Frontal cortex (tissue), 4 donors: ENCODE data around the gene TYW1B. TPM values are rescaled to one million over a fixed set of nuclear protein-coding genes. Genes with fewer than 3 reads are reported as not detected.
"Not testable (repeated sequence)": the region's sequence is repeated elsewhere in the genome, so short reads cannot be mapped to it uniquely, and the experiment has no call there.

Experiments
- DNase-seq, 2 donors: peaks; one replicate each; pipeline ENCODE4 v3.0.0; 2012; ENCODE audit warnings: low spot score in 2 of 2
- FAIRE-seq: peaks from 2 replicates; lab custom pipeline; 2012; peaks lifted over from hg19 to GRCh38; lab: Jason Lieb, UNC
- total RNA-seq: library from RNA; depleted of rRNA; stranded (reverse); fragments of >200 nt; gene quantifications from one replicate; pipeline ENCODE4 v1.2.3, GENCODE V29; 2014
- donor health status: control.
- donor health status: control.
- donor health status: control.

Gene TYW1B
- total RNA-seq, 1 donor from 2014 or later: 2.0 TPM

GRCh38 chr7:72772627-72773026 is 55.4 kb downstream of the TYW1B start:
- FAIRE-seq, DNase-seq: not testable (repeated sequence)

DNA sequence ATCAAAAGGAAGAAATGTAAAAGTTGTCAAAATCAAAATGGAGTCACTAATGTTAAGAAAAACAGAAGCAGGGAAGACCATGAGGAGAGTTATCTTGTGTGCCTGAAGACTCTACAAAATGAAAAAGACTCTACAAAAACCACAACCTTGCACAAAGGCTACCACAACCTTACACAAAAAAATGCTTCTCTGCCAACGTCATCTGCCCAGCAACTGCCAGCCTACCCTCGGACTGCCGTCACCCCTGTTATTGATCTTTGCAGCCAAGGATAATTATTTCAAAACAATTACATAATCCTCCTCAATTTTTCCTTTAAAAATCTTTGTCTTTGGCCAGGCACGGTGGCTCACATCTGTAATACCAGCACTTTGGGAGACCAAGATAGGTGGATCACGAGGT is 61.0 kb downstream of the TYW1B start:
- not testable (repeated sequence) for FAIRE-seq, DNase-seq

DNA sequence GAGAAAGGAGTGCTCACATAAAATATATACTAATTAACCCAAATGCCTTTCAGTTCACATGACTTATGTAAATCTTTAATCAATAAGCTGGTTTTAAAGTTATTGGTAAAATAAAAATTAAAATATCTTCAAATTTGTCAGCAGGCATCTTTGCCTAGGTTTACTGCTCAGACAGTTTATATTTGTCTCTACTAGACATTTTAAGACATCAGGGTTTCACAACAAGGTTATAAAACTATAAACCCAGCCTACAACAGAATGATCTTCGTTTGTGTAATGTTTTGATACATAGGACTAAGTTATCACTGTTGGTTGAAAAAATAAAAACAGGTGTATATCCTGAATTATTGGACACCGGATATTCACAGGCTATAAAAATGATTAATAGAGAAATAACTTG is 67.4 kb downstream of the TYW1B start:
- no peak for FAIRE-seq
- no peak for DNase-seq

DNA sequence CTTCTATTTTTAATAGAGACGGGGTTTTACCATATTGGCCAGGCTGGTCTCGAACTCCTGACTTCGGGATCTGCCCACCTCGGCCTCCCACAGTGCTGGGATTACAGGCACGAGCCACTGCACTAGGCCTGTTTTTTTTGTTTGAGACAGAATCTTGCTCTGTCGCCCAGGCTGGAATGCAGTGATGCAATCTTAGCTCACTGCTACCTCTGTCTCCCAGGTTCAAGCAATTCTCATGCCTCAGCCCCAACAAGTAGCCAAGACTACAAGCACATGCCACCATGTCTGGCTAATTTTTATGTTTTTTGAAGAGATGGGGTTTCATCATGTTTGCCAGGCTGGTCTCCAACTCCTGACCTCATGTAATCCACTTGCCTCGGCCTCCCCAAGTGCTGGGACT is 73.7 kb downstream of the TYW1B start:
- no peak for DNase-seq
- no peak for FAIRE-seq

DNA sequence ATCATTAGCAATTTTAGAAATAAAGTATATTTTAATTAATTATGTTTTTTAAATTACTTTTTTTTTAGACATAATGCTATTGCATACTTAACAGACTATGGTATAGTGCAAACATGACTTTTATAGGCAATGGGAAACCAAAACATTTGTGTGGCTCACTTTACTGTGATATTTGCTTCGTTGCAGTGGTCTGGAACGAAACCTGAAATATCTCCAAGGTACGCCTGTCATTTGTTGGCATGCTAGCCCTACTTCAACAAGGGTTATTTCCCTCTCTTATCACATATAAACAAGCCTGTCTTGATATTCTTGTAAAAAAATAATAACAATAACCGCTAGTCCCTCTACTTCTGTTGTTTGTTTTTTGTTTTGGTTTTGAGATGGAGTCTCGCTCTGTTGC is 74.2 kb downstream of the TYW1B start:
- FAIRE-seq: no peak
- no peak for DNase-seq

DNA sequence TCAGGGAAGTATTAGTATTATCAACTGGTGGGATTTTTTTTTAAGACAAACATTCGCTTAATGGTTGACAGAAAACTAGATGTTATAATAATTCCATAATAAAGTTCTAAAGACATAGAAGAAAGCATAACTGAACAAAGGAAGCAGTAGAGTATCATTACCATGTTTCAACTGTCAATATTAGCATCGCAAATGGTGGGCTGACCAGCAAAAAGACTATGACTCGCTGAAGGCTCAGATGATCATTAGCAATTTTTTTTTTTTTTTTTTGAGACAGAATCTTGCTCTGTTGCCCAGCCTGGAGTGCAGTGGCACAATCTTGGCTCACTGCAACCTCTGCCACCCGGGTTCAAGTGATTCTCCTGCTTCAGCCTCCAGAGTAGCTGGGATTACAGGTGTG is 74.8 kb downstream of the TYW1B start:
- FAIRE-seq: not testable (repeated sequence)

GRCh38 chr7:72751978-72752377 is 76.0 kb downstream of the TYW1B start:
- FAIRE-seq (no peak), DNase-seq (no peak)

More for the DNA sequence above, 74.8 kb downstream of the TYW1B start:
- not testable (repeated sequence) for DNase-seq

DNA sequence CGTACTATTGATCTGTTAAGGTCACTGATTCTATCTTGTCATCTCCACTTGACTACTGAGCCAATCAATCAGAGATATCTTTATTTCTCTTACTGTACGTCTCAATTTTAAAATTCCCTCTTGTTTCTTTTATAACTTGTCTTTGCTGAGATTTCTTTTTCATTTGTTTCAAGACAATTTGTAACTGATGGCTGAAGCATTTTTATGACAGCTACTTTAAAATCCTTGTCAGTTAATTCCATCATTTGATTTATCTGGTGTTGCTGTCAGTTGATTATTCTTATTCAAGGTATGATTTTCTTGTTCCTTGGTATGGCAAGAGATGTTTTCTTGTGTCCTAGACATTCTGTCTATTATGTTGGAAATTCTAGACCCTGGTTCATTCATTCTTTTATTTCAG is 76.6 kb downstream of the TYW1B start:
- FAIRE-seq (no peak), DNase-seq (no peak)

DNA sequence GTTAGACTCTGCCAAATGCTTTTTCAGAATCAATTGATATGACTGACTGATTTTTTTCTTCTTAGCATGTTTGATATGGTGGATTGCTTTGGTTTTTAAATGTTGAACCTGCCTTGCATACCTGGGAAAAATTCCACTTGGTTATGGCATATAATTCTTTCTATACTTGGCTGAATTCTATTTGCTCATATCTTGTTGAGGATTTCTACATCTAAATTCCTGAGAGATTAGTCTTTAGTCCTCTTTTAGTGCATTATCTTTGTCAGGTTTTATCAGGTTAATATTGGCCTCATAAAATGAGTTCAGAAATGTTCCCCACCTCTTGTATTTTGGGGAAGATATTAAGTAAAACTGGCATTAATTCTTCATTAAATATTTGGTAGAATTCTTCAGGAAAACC is 79.4 kb downstream of the TYW1B start:
- not testable (repeated sequence) for FAIRE-seq, DNase-seq

GRCh38 chr7:72744244-72744926 is 83.6 kb downstream of the TYW1B start:
- not testable (repeated sequence) for FAIRE-seq

DNA sequence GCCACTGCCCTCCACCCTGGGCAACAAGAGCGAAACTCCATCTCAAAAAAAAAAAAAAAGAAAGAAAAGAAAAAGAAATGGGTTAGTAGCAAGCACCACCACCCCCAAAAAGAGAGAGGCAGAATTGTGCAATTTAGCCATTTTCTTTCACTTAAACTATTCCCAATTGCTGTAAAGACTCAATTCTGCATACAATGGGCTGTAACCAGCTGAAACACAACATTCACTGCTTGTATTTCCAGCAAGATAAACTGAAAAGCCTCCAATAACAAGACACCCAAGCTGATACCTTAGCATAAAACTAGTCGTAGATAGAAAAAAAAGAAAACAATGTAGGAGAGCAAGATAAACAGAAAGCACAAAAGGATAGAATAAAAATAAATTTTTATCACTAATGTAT is 84.2 kb downstream of the TYW1B start:
- DNase-seq, FAIRE-seq: not testable (repeated sequence)

More at GRCh38 chr7:72744244-72744926, 83.6 kb downstream of the TYW1B start:
- DNase-seq: not testable (repeated sequence)

GRCh38 chr7:72739716-72740115 is 88.3 kb downstream of the TYW1B start:
- not testable (repeated sequence) for DNase-seq, FAIRE-seq

- FAIRE-seq, DNase-seq: not testable (repeated sequence)
Observed at GRCh38 chr7:72735855-72736254, 92.1 kb downstream of the TYW1B start.

GRCh38 chr7:72730815-72731214 is 97.2 kb downstream of the TYW1B start:
- FAIRE-seq, DNase-seq: not testable (repeated sequence)

DNA sequence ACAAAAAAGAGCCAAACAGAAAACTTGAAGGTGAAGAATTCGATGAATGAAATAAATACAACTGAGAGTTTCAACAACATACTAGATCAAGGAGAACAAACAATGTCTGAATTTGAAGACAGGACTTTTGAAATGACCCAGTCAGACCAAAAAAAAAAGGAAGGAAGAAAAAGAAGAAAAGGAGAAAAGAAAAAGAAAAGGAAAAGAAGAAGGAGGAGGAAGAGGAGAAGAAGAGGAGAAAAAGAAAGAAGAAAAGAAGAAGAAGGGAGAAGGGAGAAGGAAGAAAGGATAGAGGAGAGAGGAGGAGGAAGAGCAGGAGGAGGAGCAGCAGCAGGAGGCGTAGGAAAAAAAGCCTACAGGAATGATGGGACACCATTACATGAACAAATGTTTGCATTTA is 97.6 kb downstream of the TYW1B start:
- DNase-seq, FAIRE-seq: not testable (repeated sequence)

- not testable (repeated sequence) for DNase-seq, FAIRE-seq
Observed at GRCh38 chr7:72729130-72729529, 98.9 kb downstream of the TYW1B start.

DNA sequence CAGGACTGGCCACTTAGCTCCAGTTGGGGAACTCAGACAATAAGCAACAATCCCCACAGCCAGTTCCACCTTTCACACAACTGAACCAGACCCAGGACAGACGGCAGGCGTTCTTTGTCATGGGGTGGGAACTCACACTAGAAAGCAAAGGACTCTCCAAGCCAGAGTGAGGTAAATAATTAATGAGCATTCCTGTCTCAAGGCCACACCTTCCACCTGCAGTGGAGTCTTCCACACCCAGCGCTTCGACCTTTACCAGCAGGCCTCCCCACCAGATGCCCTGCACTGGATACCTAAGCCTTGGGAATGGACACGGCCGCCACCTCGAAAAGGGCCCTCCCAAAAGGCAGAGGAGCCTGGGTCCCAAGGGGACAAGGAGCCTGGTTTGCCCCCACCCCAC is 105.3 kb downstream of the TYW1B start:
- not testable (repeated sequence) for FAIRE-seq, DNase-seq

DNA sequence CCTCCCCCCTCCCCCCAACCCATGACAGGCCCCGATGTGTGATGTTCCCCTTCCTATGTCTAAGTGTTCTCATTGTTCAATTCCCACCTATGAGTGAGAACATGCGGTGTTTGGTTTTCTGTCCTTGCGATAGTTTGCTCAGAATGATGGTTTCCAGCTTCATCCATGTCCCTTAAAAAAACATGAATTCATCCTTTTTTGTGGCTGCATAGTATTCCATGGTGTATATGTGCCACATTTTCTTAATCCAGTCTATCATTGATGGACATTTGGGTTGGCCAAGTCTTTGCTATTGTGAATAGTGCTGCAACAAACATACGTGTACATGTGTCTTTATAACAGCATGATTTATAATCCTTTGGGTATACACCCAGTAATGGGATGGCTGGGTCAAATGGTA is 107.1 kb downstream of the TYW1B start:
- not testable (repeated sequence) for DNase-seq, FAIRE-seq

GRCh38 chr7:72717252-72717774 is 110.7 kb downstream of the TYW1B start:
- DNase-seq, FAIRE-seq: not testable (repeated sequence)

DNA sequence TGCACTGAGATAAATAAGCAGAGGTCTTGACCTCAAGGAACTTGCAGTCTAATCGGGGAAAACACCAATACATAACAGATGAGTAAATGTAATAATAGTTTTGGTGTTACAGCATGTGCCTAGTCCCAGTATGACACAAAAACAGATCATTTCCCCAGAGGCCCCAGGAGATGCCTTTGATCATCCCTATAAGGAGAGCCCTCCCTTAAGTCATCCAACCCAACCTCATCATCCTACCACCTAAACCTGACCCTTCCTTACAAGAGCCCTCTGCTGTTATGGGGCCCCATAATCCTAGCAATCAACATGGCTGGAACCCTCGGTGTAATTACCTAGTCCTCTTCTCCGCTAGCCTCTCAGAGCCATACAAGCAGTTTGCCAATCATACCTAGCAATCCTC is 116.1 kb downstream of the TYW1B start:
- FAIRE-seq, DNase-seq: not testable (repeated sequence)

GRCh38 chr7:72710983-72711382 is 117.0 kb downstream of the TYW1B start:
- no peak for FAIRE-seq
- DNase-seq: no peak
